Upper lobe of left lung (tissue), 4 donors: Measurements from ENCODE around the gene RAB44.

Experiments
- EP300 ChIP-seq, 4 donors: sonication (generic); formaldehyde crosslinking; IDR thresholded peaks; one replicate each; pipeline ENCODE4 v1.5.1; 2017; ENCODE audit warnings: antibody characterized with exemption in 4 of 4, control low read depth in 2 of 4
- POLR2A ChIP-seq, 4 donors: fragments of 450-650 bp; IDR thresholded peaks; one replicate each; pipeline ENCODE4 v1.5.1; 2016 to 2017; ENCODE audit warnings: antibody characterized with exemption in 4 of 4, mild to moderate bottlenecking in 2 of 4
- POLR2AphosphoS5 ChIP-seq, 2 donors: sonication (generic); formaldehyde crosslinking; IDR thresholded peaks; one replicate each; pipeline ENCODE4 v1.5.1; 2017; ENCODE audit warnings: antibody characterized with exemption in 2 of 2
- TF ChIP-seq, protein P1 (sequence below), 6 experiments: fragments of 450-650 bp in 4 of 6; fragments of 200-600 bp in 2 of 6; sonication (generic) in 2 of 6; IDR thresholded peaks; one replicate each; pipeline ENCODE4 v1.5.1; 2016 to 2019; ENCODE audit warnings: antibody characterized with exemption in 6 of 6

DNA sequence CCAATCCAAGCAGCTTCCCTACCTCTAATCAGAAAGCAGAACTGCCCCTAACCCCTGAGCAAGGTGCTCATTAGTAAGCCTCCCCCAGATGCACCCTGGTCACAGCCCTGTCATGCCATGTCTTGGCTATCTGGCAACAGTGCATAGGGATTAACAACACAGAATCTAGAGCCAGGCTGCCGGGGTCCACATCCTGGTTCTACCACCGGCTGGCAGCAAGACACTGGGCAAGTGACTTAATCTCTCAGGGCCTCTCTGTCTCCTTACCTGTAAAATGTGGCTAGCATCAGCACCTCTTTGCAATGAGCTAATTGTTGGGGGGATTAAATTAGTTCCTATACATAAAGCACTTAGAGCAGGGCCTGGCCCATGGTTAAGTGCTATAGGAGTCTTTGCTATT lies 73.5 kb downstream of the RAB44 start:
- TF ChIP-seq, protein P1, sequence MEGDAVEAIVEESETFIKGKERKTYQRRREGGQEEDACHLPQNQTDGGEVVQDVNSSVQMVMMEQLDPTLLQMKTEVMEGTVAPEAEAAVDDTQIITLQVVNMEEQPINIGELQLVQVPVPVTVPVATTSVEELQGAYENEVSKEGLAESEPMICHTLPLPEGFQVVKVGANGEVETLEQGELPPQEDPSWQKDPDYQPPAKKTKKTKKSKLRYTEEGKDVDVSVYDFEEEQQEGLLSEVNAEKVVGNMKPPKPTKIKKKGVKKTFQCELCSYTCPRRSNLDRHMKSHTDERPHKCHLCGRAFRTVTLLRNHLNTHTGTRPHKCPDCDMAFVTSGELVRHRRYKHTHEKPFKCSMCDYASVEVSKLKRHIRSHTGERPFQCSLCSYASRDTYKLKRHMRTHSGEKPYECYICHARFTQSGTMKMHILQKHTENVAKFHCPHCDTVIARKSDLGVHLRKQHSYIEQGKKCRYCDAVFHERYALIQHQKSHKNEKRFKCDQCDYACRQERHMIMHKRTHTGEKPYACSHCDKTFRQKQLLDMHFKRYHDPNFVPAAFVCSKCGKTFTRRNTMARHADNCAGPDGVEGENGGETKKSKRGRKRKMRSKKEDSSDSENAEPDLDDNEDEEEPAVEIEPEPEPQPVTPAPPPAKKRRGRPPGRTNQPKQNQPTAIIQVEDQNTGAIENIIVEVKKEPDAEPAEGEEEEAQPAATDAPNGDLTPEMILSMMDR (IDR thresholded peaks at IDR 0.05), result no peak
- TF ChIP-seq POLR2A (IDR thresholded peaks at IDR 0.05) (no peak), POLR2AphosphoS5 (IDR thresholded peaks at IDR 0.05) (no peak), EP300 (IDR thresholded peaks at IDR 0.05) (no peak)
